B cell (primary cell): ENCODE results near the gene TEX9.

ENCODE experiments used
- CTCF ChIP-seq: fragments of 200-600 bp; IDR thresholded peaks from one replicate; pipeline ENCODE4 v1.8.0; 2022; ENCODE audit warnings: antibody characterized with exemption, mild to moderate bottlenecking
- EZH2 ChIP-seq: IDR thresholded peaks from 2 replicates; pipeline ENCODE4 v1.6.1; 2012; ENCODE audit warnings: borderline replicate concordance, low read depth, mild to moderate bottlenecking, moderate library complexity, low read length; ENCODE audit not compliant: insufficient read depth, poor library complexity, severe bottlenecking

- no peak for TF ChIP-seq CTCF
- TF ChIP-seq EZH2, result no peak
Observed at GRCh38 chr15:56469483-56469882, 104.3 kb downstream of the TEX9 start.
